ENCODE measurements around the gene MNS1.
"Not testable (repeated sequence)": the region's sequence is repeated elsewhere in the genome, so short reads cannot be mapped to it uniquely, and the experiment has no call there.

Gene MNS1

GRCh38 chr15:56464893-56465520 is at the start of gene MNS1:
MNS1 (minus strand) TSS chr15:56465137; CDS start chr15:56464972, 165 bp downstream.
- DNase-seq: peak; percentile 80

GRCh38 chr15:56496635-56497034 is 31.7 kb upstream of the MNS1 start:
- DNase-seq: no peak

- DNase-seq: no peak
Measured at GRCh38 chr15:56495533-56495932, 30.6 kb upstream of the MNS1 start.

GRCh38 chr15:56495053-56495452 is 30.1 kb upstream of the MNS1 start:
- no peak for DNase-seq

- no peak for DNase-seq
Measured at GRCh38 chr15:56492791-56493555, 28.0 kb upstream of the MNS1 start.

- no peak for DNase-seq
Measured at GRCh38 chr15:56492236-56492635, 27.3 kb upstream of the MNS1 start.

- no peak for DNase-seq
Measured at GRCh38 chr15:56491110-56491722, 26.3 kb upstream of the MNS1 start.

GRCh38 chr15:56490461-56490860 is 25.5 kb upstream of the MNS1 start:
- DNase-seq: no peak

GRCh38 chr15:56486206-56486605 is 21.3 kb upstream of the MNS1 start:
- DNase-seq: not testable (repeated sequence)

GRCh38 chr15:56485426-56485825 is 20.5 kb upstream of the MNS1 start:
- DNase-seq: not testable (repeated sequence)

GRCh38 chr15:56484287-56484686 is 19.4 kb upstream of the MNS1 start:
- peak; percentile 65 for DNase-seq

GRCh38 chr15:56475351-56475750 is 10.4 kb upstream of the MNS1 start:
- DNase-seq: no peak

- DNase-seq: no peak
Measured at GRCh38 chr15:56473017-56473416, 8.1 kb upstream of the MNS1 start.

GRCh38 chr15:56472278-56472677 is 7.3 kb upstream of the MNS1 start:
- DNase-seq: no peak

GRCh38 chr15:56471440-56472069 is 6.6 kb upstream of the MNS1 start:
- DNase-seq: no peak

- DNase-seq: no peak
Measured at GRCh38 chr15:56469483-56469882, 4.5 kb upstream of the MNS1 start.

GRCh38 chr15:56468401-56468800 is 3.5 kb upstream of the MNS1 start:
- no peak for DNase-seq

- no peak for DNase-seq
Measured at GRCh38 chr15:56467616-56468015, 2.7 kb upstream of the MNS1 start.

GRCh38 chr15:56460947-56461346 is 4.0 kb downstream of the MNS1 start:
- no peak for DNase-seq

- DNase-seq: no peak
Measured at GRCh38 chr15:56460071-56460470, 4.9 kb downstream of the MNS1 start.

- DNase-seq: no peak
Measured at GRCh38 chr15:56459096-56459495, 5.8 kb downstream of the MNS1 start.

GRCh38 chr15:56456229-56456628 is 8.7 kb downstream of the MNS1 start:
- no peak for DNase-seq

GRCh38 chr15:56454836-56455235 is 10.1 kb downstream of the MNS1 start:
- no peak for DNase-seq

GRCh38 chr15:56445746-56446145 is 19.2 kb downstream of the MNS1 start:
- DNase-seq: no peak

Measured in DMS79 (cell line).